Measurements from ENCODE around the gene TOX4.

The TOX4 gene

GRCh38 chr14:21505012-21505553, 28.1 kb downstream of the TOX4 start:
- DNase-seq, result peak; percentile 18

- DNase-seq, result no peak
Measured at GRCh38 chr14:21506557-21506956, 29.6 kb downstream of the TOX4 start.

GRCh38 chr14:21509432-21510143, 32.6 kb downstream of the TOX4 start:
- no peak for DNase-seq

- peak; percentile 94 for DNase-seq
Measured at GRCh38 chr14:21510735-21511657, 34.0 kb downstream of the TOX4 start, which contains the start of gene METTL3. TSS of gene METTL3 (minus strand) at chr14:21511340. CDS start at chr14:21511223, 117 bp downstream.

GRCh38 chr14:21514341-21514740, 37.3 kb downstream of the TOX4 start:
- DNase-seq, result no peak

GRCh38 chr14:21518725-21519124, 41.7 kb downstream of the TOX4 start:
- no peak for DNase-seq

- no peak for DNase-seq
Measured at GRCh38 chr14:21520767-21521166, 43.8 kb downstream of the TOX4 start.

- no peak for DNase-seq
Measured at GRCh38 chr14:21521501-21521900, 44.5 kb downstream of the TOX4 start.

- no peak for DNase-seq
Measured at GRCh38 chr14:21523203-21523602, 46.2 kb downstream of the TOX4 start.

- no peak for DNase-seq
Measured at GRCh38 chr14:21524575-21525490, 47.8 kb downstream of the TOX4 start.

- no peak for DNase-seq
Measured at GRCh38 chr14:21525571-21525961, 48.6 kb downstream of the TOX4 start.

GRCh38 chr14:21525962-21526671, 49.1 kb downstream of the TOX4 start, which contains the start of gene SALL2:
TSS of gene SALL2 (minus strand) at chr14:21526346. CDS start at chr14:21526127, 219 bp downstream.
- peak; percentile 68 for DNase-seq

GRCh38 chr14:21526672-21527317, 49.8 kb downstream of the TOX4 start:
- no peak for DNase-seq

- no peak for DNase-seq
Measured at GRCh38 chr14:21527318-21527679, 50.3 kb downstream of the TOX4 start.

GRCh38 chr14:21528381-21529348, 51.7 kb downstream of the TOX4 start:
- DNase-seq, result no peak

- no peak for DNase-seq
Measured at GRCh38 chr14:21529515-21529914, 52.5 kb downstream of the TOX4 start.

- DNase-seq, result no peak
Measured at GRCh38 chr14:21533294-21533693, 56.3 kb downstream of the TOX4 start.

GRCh38 chr14:21534576-21534975, 57.6 kb downstream of the TOX4 start:
- DNase-seq, result no peak

- DNase-seq, result no peak
Measured at GRCh38 chr14:21535545-21536417, 58.8 kb downstream of the TOX4 start.

Measured in stimulated activated CD4-positive, alpha-beta T cell treated with anti-CD3 and anti-CD28 coated beads, Interleukin-1b, Interleukin-23, amount 100 ng/mL, for 48 hours (primary cell).